Thyroid gland (tissue), 4 donors: ENCODE data around the gene NOP16.

Source experiments
- POLR2A ChIP-seq, 2 donors: fragments of 450-650 bp; IDR thresholded peaks; one replicate each; pipeline ENCODE4 v1.6.1; 2017; ENCODE audit warnings: antibody characterized with exemption in 2 of 2, mild to moderate bottlenecking in 2 of 2, moderate library complexity in 1 of 2
- TF ChIP-seq, protein P1 (sequence below), 6 experiments: fragments of 200-600 bp in 3 of 6; fragments of 450-650 bp in 3 of 6; sonication (generic) in 3 of 6; IDR thresholded peaks; one replicate each; pipeline ENCODE4 v1.5.1; 2016 to 2019; ENCODE audit warnings: antibody characterized with exemption in 6 of 6, mild to moderate bottlenecking in 2 of 6, inconsistent platforms in 1 of 6, moderate library complexity in 1 of 6

DNA sequence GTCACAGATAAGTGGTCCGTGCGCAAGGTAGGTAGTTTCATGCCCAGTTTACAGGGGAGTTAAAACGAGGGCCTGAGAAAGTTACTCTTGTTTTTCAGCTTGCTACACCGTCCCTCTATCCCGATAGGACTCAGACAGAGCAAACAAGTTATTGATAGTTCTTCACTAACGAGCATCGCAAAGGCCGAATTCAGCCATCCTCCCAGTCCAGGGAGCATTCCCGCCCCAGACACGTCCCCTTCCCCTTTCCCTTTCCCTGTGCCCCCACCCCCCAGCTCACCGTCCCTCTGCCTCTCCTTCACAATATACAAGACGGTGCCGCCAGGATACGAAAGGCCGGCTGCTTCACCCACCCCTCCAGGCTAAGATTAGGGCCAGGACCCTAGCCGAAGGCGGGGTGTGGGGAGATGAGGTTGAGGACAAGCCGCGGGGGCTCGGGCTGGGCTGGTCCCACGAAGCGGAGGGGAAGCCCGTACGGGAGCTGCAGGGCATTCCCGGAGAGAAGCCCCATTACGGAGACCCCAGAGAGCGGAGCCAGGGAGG is 27.4 kb downstream of the NOP16 start:
- TF ChIP-seq, protein P1, sequence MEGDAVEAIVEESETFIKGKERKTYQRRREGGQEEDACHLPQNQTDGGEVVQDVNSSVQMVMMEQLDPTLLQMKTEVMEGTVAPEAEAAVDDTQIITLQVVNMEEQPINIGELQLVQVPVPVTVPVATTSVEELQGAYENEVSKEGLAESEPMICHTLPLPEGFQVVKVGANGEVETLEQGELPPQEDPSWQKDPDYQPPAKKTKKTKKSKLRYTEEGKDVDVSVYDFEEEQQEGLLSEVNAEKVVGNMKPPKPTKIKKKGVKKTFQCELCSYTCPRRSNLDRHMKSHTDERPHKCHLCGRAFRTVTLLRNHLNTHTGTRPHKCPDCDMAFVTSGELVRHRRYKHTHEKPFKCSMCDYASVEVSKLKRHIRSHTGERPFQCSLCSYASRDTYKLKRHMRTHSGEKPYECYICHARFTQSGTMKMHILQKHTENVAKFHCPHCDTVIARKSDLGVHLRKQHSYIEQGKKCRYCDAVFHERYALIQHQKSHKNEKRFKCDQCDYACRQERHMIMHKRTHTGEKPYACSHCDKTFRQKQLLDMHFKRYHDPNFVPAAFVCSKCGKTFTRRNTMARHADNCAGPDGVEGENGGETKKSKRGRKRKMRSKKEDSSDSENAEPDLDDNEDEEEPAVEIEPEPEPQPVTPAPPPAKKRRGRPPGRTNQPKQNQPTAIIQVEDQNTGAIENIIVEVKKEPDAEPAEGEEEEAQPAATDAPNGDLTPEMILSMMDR (IDR thresholded peaks at IDR 0.05) = no peak
- TF ChIP-seq POLR2A (IDR thresholded peaks at IDR 0.05) = no peak
